Stimulated activated CD4-positive, alpha-beta T cell treated with anti-CD3 and anti-CD28 coated beads, Interleukin-4, amount 100 ng/mL, for 24 hours (primary cell): Measurements from ENCODE around the gene OPN1LW.
"Not testable (repeated sequence)": the region's sequence is repeated elsewhere in the genome, so short reads cannot be mapped to it uniquely, and the experiment has no call there.

Source experiments
- DNase-seq: peaks from one replicate; pipeline ENCODE4 v3.0.0-alpha.2; 2020

OPN1LW gene

DNA sequence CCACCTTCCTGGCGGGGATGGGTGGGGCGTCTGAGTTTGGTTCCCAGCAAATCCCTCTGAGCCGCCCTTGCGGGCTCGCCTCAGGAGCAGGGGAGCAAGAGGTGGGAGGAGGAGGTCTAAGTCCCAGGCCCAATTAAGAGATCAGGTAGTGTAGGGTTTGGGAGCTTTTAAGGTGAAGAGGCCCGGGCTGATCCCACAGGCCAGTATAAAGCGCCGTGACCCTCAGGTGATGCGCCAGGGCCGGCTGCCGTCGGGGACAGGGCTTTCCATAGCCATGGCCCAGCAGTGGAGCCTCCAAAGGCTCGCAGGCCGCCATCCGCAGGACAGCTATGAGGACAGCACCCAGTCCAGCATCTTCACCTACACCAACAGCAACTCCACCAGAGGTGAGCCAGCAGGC lies at the start of gene OPN1LW:
Gene OPN1LW (plus strand): TSS at position 234 of the 400 bp plus-strand sequence. CDS start 41 bp downstream, at position 275.
- not testable (repeated sequence) for DNase-seq

DNA sequence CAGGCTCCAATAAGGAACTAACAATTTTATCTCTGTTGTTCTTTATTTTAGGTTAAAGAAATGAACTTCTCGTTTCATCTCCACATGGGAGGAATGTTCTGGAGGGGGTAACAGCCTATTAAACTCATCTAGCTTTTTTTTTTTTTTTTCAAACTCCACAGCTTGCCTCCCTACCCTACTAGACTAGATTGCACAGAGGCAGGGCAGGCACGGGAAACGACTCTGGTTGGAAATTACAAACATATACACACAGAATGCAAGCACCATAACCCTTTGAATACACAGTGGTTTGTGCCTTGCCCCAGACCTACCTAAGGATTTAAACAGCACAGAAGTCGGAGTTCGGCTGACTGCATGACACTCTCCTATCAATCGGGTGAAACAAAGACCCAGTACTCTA lies 49.2 kb upstream of the OPN1LW start:
- no peak for DNase-seq

DNA sequence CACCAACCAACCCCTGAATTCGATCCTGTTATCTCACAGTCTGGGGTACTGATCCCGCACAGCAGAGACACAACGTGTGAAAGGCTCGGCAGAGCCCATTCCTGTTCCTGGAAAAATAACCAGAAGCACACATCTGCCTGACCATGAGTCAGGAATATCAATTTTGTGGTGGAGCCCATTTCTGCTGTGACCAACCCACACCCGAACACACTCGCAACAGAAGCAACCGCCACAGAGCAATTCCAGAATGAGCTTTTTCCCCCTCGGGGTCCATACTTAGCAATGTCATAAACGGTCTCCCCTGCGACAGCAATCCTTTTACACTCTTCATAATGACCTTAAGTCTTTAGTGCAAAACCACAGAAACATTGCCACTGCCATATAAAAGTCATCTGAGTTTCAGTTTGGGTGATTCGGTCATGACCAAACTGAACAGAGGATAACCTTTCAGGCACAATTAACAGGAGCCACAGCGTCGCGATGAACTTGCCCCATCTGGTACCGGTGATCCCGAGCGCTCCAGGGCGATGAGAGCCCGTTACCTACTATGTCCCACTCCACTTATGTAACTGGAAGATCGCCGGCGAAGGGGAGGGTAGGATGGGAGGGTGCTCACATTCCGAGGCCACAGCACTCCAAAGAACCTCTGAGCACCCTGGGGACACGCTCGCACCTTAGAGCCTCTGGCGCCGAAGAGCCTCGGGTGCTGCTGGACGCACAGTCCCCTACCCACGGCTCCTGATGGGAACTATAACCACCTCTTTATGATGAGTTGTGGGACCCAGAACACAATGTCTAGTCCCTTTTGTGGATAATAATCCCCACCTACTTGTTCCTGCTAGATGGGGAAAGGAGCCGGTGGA lies 47.7 kb upstream of the OPN1LW start:
- no peak for DNase-seq

DNA sequence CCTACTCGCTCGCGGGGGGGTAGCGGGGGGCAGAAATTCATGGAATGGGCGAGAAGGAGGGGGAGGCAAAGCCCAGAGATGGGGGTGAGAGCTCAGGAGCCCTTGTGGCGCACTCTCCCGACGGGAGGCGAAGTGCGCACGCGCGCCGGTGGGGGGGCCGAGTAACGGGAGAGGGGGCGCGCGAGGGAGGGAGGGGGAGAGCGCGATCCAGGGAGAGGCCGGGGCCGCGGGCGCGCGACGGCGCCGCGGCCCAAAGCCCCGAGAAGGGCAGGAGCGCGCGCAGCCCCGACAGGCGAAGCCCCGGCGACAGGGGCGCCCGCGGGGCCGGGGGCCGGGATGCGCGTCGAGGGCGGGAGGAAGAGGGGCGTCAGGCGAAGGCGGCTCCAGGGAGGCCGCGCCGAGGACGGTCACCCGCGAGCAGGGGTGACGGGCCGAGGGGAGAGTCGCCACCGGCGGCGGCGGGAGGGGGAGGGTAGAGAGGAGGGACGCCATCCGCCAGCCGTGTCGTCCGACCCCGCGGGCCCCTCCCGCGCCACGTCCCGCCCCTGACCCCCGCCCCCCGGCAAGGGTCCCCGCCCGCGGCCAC lies 46.9 kb upstream of the OPN1LW start:
- peak; percentile 66 for DNase-seq

DNA sequence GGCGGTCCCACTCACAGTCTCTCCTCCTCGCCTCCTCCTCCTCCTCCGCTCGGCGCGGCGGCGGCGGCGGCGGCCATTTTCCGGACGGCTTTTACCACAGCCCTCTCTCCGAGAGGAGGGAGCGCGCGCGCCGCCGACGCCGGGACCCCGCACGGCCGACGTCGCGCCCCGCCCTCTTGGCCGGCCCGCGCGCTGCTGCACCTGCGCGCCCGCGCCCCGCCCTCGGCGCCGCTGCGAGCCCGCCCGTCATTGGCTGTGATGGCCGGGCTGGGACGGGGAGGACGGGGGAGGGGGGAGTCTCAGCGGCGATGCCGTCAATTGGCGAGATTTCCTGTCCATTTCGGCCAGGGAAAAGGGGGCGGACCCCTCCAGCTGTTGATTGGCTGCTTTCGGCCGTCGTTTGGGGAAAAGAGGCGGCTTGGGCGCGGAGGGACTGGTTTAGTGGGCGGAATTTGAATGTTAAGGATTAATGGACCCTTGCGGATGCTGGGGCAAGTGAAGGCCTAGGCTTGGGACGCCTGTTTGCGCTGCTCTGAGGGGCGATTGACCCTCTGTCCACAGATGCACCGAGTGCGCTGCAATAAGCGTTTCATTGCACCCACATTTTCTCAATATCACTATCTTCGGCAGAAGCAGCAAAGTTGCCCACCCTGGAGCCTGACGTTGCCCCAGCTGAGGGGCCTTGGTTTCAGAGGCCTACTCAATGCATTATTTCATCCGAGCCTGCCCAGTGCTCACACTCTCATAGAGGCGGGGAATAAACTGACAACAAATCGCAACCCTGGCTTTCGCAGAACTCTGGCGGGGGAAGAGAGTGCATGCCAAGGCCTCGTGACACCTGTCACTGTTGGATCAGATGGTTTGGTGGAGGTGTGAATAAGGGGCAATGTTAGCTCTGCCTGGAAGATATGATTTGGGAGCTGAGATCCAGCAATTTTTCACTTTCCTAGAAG lies 46.2 kb upstream of the OPN1LW start, which contains the start of gene MECP2:
Gene MECP2 (minus strand): TSS at position 129 of the 953 bp plus-strand sequence.
- peak; percentile 87 for DNase-seq

DNA sequence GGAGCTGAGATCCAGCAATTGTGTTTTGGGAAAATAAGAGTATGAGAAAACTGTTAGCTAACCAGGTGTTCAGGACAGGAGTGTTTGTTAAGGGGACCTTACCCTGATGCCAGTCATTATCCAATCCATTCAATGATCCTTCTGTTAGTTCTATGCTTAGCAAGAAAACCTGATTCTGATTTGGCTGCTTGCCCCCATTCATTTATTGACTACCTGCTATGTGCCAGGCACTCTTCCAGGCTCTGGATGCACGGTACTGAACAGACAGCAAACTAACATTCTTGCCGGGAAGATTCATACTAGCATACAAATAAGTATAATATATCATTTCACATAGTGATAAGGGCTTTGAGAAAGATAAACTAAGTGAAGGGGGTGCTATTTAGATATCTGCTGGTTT lies 45.5 kb upstream of the OPN1LW start:
- DNase-seq, result no peak

DNA sequence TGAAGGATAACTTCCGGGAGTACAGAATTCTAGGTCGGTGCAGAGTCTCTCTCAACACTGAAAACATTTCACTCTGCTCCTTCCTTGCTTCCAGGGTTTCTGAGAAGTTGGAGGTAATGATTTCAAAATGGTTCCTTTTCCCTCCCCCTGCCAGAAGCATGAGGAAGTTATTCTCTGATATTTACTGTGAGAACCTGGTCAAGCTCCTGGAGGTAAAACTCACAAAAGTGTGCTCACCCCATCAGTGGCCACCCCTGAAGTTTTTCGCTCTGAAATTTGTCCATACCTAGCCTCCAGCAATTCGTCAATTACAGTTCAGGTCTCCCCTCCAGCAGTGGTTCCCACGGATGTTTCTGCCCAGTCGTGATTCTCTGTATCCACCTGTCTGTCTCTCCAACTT lies 30.3 kb upstream of the OPN1LW start:
- no peak for DNase-seq

DNA sequence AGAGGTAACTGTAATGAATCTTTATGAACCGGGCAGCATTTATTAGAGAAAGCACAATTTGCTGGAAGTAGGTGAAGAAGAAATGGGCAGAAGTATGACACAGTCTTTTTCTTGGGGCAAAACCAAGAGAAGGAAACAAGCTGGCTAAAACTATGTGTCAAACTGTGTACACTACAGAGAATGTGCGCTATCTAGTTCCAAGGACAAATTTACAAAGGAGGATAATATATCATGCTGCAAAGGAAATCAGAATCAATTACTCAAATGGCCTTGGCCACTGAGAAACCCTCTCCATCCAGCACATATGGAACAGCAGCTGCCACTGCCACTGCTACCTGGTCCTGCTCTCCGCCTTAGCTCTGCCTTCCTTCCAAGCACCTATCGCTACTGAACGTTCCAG lies 29.4 kb upstream of the OPN1LW start:
- DNase-seq, result no peak

DNA sequence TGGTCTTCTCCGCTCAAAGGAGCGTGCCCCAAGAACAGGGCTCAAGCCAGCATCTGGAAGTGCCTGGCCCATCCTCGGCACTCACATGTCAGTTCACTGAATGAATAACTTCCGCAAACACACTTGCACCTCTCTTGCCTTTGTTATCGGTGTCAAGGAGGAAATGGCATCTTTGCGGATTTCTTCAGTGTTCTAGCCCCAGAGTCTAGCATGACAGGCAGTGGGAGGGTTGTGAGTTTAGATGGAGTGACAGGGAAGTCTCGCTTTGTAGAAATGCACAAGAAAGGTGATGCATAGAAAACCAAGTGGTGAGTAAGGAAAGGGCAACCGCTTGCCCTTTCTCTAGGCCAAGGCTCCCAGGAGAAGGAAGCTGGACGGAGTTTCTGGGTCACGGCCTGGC lies 29.0 kb upstream of the OPN1LW start:
- DNase-seq, result no peak

DNA sequence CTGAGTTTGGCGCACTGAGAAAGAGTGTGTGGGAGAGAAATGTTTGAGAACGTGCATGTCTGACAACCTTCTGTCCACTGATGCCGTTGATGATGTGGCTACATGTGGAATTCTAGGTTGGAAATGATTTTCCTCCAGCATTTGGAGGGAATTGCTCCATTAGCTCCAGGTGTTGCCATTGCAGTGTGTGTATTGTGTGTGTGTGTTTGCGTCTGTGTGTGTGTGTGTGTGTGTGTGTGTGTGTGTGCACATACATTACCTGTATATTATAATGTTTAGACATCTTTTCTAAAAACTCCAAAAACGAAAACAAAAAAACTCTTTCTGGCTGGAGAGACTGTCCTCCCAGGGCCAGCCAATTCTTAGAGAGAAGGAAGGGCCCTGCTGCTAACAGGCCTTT lies 28.3 kb upstream of the OPN1LW start:
- no peak for DNase-seq

DNA sequence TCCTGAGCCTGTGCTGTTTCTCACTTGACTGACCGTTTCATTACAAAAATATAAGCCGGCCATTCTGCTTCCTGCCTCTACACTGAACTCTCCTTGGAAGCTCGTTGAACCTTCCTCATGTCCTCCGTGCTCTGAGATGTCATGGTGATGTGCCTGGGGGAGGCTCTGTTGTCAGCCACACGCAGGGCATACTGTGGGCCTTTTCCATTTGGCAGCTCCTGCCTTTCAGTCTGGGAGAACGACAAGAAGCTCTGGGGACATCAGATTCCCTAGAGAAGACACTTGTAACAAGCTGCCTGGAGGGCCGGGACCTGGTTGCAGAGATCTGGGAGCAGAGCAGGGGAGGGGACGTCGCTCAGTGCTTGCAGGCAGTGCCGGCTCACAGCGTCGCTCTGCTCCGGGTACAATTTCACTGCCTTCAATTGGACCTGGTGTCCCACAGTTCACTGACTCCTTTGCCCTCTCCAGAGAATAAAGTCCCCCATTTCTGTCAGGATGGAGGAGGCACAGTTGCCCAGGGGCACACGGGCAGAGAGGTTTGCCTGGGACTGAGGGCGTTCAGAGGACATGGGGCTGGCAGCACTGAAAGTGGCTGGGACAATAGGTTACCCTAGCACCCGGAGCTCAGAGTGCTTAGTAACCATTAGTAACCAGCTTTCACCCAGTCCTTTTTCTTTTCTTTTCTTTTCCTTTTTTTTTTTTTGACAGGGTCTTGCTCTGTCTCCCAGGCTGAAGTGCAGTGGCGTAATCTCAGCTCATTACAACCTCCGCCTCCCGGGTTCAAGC lies 27.4 kb upstream of the OPN1LW start:
- DNase-seq, result no peak

DNA sequence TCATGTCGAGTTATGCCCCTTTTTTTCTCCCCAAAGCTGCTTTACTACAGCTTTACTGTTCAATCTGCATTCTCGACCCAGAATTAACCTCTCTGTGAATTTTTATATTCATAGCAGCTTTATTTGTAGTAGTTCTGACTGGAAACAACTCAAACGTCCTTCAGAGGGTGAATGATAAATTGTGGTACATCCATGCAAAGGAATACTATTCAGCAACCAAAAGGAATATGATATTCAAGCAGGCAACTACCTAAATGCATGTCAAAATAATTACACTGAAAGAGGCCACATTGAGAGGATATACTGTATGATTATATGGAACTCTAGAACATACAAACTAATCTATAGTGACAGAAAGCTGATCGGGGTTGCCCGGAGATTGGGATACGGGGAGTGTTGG lies 26.5 kb upstream of the OPN1LW start:
- DNase-seq, result no peak

DNA sequence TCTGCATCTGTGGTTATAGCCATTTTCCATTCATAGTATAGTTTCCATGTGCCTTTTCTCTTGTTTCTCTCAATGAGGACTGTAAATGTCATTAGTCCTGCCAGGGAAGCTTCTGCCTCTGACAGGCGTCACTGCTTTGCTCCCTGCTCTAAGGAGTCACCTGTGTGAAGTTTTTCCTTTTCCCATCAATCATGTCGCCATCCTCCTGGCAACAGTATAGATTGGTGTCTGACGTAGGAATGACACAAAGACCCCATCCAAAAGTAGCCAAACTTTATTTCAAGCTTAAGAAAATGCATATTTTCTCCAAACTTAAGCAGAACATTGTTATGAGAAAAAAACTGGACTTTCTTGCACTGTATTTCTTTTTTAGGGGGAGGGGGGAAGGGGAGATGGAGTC lies 23.5 kb upstream of the OPN1LW start:
- DNase-seq, result no peak

DNA sequence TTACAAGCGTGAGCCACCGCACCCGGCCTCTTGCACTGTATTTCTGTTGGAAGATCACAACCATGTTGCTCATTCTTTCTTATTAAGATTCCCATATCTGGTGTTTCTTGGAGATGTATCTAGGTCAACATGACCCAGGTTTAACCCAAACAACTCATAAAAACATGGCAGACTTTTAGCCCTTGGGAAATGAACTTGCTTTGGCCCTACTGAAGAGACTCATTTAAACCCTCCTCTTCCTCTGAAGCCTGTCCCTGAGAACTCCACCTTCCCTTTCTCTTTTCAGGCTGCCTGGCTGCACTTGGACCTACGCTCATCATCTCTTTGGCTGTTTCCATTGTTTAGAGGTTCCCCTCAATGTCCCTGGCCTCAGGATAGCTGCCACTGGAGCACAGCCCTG lies 22.8 kb upstream of the OPN1LW start:
- DNase-seq, result no peak

DNA sequence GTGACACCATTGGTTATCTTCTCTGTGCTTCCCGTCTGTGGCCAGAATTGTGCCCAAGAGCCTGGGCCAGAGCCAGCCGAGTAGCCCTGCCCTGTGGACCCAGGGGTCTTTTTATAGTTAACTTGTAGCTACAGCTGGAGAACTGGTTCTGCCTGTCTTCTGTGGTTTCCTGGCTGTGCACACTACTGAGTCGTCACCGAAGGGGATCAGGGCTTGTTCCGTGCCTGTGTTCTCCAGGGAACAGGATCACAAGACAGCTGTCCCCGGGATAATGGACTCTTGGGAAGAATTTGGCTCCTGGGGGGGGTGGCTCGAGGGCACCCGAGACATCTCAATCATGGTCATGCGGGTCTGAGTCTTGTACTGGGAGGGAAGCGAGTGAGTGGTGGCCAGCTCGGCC lies 22.1 kb upstream of the OPN1LW start:
- DNase-seq, result no peak

DNA sequence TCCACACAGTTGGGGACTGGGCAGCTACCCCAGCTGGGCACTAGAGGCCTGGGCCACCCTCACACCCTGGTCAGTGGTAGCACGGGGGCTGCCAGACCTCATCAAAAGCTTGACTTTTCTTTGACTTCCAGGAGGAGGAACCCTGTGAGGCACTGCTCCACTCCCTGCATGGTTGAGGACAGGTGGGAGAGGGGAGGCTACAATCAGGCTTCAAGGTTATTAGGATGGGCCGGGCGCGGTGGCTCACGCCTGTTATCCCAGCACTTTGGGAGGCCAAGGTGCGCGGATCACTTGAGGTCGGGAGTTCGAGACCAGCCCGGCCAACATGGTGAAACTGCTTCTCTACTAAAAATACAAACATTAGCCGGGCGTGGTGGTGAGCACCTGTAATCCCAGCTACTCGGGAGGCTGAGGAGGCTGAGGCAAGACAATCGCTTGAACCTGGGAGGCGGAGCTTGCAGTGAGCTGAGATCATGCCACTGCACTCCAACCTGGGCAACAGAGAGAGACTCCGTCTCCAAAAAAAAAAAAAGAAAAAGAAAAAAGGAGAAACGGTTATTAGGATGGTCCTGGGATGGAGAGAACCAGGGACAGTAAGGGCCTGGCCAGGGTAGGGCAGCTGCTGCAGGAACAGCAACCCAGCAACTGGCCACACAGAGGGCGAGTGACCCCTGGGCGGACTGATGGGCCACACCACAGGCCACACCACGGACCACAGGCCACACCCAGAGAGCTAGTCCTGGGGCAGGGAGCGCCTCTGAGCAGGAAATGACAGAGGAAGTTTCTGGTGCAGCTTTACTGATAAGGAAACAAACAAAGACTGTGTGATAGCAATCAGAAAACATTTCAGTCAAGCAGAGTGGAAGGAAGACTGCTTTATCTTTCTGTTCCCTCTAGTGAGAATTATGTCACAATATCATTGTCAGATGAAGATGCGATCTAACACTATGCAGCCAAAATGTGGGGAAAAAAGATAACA lies 20.5 kb upstream of the OPN1LW start:
- DNase-seq, result peak; percentile 26

DNA sequence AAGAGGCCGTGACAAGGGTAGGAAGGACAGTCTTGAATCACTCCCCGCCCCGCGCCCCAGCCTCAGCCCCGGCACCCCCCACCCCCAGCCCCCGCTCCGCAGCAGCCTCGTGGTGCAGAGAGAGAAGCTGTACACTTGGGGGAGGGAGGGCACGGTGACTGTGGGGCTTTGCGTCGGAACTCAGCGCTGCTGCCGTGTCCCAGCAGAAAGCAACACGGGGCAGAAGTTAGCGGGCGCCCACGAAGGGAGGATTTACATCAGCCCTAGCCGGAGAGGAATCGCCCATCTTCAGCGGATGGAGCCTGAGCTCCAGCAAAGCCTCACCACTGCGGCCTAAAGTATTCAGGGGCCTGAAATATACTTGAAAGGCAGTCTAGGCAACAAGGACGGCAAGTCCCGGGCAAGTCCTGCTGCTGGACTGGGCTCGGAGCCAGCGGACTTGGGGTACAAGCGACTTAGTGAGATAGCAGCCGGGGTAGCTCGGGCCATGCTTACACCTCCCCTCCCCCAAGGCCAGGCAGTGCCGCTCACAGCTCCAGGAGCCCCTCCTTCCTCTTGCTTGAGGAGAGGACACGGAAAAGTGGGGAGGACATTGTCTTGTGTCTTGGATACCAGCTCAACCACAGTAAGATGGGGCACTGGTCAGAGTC lies 18.5 kb upstream of the OPN1LW start:
- no peak for DNase-seq

DNA sequence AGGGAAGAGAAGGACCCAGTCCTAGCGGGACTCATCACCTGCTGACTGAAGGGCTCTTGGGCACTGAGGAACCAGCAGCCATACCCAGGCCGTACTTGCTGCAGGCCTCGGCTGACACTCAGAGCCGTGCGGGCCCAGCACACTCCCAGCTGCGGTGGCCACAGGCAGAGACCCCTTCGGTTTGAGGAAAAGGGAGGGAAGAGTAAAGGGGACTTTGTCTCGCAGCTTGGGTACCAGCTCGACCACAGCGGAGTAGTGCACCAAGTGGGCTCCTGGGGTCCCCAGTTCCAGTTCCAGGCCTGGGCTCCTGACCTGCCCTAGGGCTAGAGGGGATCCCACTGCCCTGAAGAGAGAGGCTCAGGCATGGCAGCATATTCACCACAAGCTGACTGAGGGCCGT lies 17.9 kb upstream of the OPN1LW start:
- no peak for DNase-seq

DNA sequence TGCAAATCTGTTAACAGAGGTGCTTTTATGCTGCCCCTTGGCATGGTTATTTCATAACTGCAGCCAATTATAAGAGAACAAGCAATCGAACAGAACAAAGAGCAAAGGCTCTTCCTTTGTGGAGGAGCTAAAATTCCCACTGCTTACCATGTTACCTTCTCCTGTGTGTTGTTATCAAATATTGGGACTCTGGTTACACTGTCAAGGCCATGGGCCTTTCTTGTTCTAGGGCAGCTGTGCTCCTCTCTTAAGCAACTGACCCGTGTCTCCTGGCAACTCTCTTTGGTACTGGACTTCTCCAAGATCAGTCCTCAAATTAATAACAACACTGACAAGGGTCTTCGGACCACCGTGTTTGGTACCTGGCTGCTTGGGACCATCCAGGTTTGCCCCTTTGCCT lies 12.1 kb upstream of the OPN1LW start:
- no peak for DNase-seq

DNA sequence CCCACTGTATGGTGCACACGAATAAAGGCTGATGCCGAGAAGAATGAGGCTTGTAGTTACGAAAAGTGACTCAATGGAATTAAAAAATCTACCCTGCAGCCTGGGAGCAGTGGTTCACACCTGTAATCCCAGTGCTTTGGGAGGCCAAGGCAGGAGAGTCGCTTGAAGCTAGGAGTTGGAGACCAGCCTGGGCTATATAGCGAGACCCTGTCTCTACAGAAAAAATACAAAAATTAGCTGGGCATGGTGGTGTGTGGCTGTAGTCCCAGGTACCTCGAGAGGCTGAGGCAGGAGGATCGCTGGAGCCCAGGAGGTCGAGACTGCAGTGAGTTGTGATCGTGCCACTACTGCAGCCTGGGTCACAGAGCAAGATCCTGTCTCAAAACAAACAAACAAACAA lies 11.7 kb upstream of the OPN1LW start:
- no peak for DNase-seq
